IMR-90 (cell line): ENCODE measurements around the gene ZNF77.

Source experiments
- BHLHE40 ChIP-seq: fragments of 150-350 bp; IDR thresholded peaks from 2 replicates; pipeline ENCODE4 v1.6.1; 2016; ENCODE audit warnings: mild to moderate bottlenecking, low read depth, low read length
- CTCF ChIP-seq: conservative IDR thresholded peaks from 2 replicates; pipeline ENCODE4 v1.5.1; 2012; ENCODE audit warnings: mild to moderate bottlenecking, low read depth, low read length, improper control_type of control experiment
- MAFK ChIP-seq: IDR thresholded peaks from 2 replicates; pipeline ENCODE4 v1.6.1; 2012; ENCODE audit warnings: low read depth, low read length, improper control_type of control experiment
- POLR2A ChIP-seq: IDR thresholded peaks from 2 replicates; pipeline ENCODE4 v1.6.1; 2012; ENCODE audit warnings: mild to moderate bottlenecking, low read depth, low read length

- no peak for TF ChIP-seq CTCF
- TF ChIP-seq MAFK = no peak
- TF ChIP-seq POLR2A = no peak
- TF ChIP-seq BHLHE40 = no peak
Measured at GRCh38 chr19:2883686-2884439, 60.9 kb downstream of the ZNF77 start.
